Calu3 (cell line): ENCODE results near the gene WFIKKN1. TPM values are rescaled to one million over a fixed set of nuclear protein-coding genes. Genes with fewer than 3 reads are reported as not detected.

Experiments used
- BruUV-seq: library from RNA; stranded (reverse); fragments of 400-500 nt; replicated peaks from 2 replicates; lab custom pipeline; 2021; lab: Mats Ljungman, UMichigan
- CTCF ChIA-PET: fragments of 300-600 bp; sonication (Branson Sonifier 250); formaldehyde crosslinking; loops from one replicate; lab custom pipeline; 2022; ENCODE audit warnings: antibody characterized with exemption; lab: Charles Lee
- DNase-seq: peaks from one replicate; pipeline ENCODE4 v3.0.0; 2022
- H3K27ac Mint-ChIP-seq: one replicate; pipeline ENCODE4 v1.8.0; 2022; ENCODE audit warnings: mixed read lengths; ENCODE audit not compliant: unreplicated experiment
- H3K27me3 Mint-ChIP-seq: one replicate; pipeline ENCODE4 v1.8.0; 2022; ENCODE audit warnings: mixed read lengths; ENCODE audit not compliant: unreplicated experiment
- H3K36me3 Mint-ChIP-seq: one replicate; pipeline ENCODE4 v1.8.0; 2022; ENCODE audit warnings: mild to moderate bottlenecking, moderate library complexity, mixed read lengths; ENCODE audit not compliant: insufficient read depth, unreplicated experiment
- H3K4me1 Mint-ChIP-seq: one replicate; pipeline ENCODE4 v1.8.0; 2022; ENCODE audit warnings: mild to moderate bottlenecking, low read depth, mixed read lengths; ENCODE audit not compliant: unreplicated experiment
- H3K4me3 Mint-ChIP-seq: one replicate; pipeline ENCODE4 v1.8.0; 2022; ENCODE audit warnings: mild to moderate bottlenecking, low read depth, moderate library complexity, mixed read lengths; ENCODE audit not compliant: unreplicated experiment
- H3K9me3 Mint-ChIP-seq: one replicate; pipeline ENCODE4 v1.8.0; 2022; ENCODE audit warnings: low read depth, mixed read lengths; ENCODE audit not compliant: unreplicated experiment
- CTCF ChIP-seq: fragments of 200-600 bp; IDR thresholded peaks from one replicate; pipeline ENCODE4 v1.8.0; 2022; ENCODE audit warnings: antibody characterized with exemption; ENCODE audit not compliant: unreplicated experiment
- intact Hi-C: fragments of 100-400 bp; cut with micrococcal nuclease; formaldehyde crosslinking; loops from one replicate; pipeline ENCODE4 v1.10.0; 2022; ENCODE audit not compliant: unreplicated experiment
- total RNA-seq: library from RNA; stranded (reverse); gene quantifications from 2 replicates; pipeline ENCODE4 v1.2.3, GENCODE V29; 2022

WFIKKN1 gene
- total RNA-seq, 1 experiment from 2014 or later = 0.90 TPM

GRCh38 chr16:600781-601180, 30.0 kb upstream of the WFIKKN1 start:
- no TSS peak for BruUV-seq
- Mint-ChIP-seq H3K4me1 (peaks cover 7% of the 10 kb centered on the region), H3K36me3 (peaks cover 25% of the 10 kb centered on the region), H3K9me3 (peaks cover 4% of the 10 kb centered on the region), H3K4me3 (no peak overlapping the region), H3K27me3 (no peaks in the 10 kb centered on the region), H3K27ac (no peak overlapping the region)
- no peak for DNase-seq
- intact Hi-C loops = no loop called here
- CTCF ChIA-PET = no interaction called here
- TF ChIP-seq CTCF = peak; percentile 25

GRCh38 chr16:603933-604332, 26.9 kb upstream of the WFIKKN1 start:
- H3K36me3 Mint-ChIP-seq = peaks cover 3% of the 10 kb centered on the region
- BruUV-seq = no TSS peak
- H3K27ac Mint-ChIP-seq = no peak overlapping the region
- H3K9me3 Mint-ChIP-seq = peaks cover 4% of the 10 kb centered on the region
- CTCF ChIA-PET = no interaction called here
- H3K27me3 Mint-ChIP-seq = no peaks in the 10 kb centered on the region
- no peaks in the 10 kb centered on the region for H3K4me1 Mint-ChIP-seq
- no peak for DNase-seq
- no peak for TF ChIP-seq CTCF
- no peak overlapping the region for H3K4me3 Mint-ChIP-seq
- intact Hi-C loops = no loop called here

- H3K9me3 Mint-ChIP-seq = peaks cover 6% of the 10 kb centered on the region
These were observed 24.0 kb upstream of the WFIKKN1 start for GRCh38 chr16:606656-607307.

GRCh38 chr16:608019-608418, 22.8 kb upstream of the WFIKKN1 start:
- no peak for TF ChIP-seq CTCF
- peaks cover 6% of the 10 kb centered on the region for H3K9me3 Mint-ChIP-seq
- H3K27me3 Mint-ChIP-seq = no peaks in the 10 kb centered on the region
- DNase-seq = no peak
- no peak overlapping the region for H3K4me3 Mint-ChIP-seq
- H3K27ac Mint-ChIP-seq = no peak overlapping the region
- intact Hi-C loops = no loop called here
- CTCF ChIA-PET = interaction anchor here (0.5 kb wide), 1 partner anchor 207 kb away, joined by 3 read pairs; no protein-coding TSS in a partner anchor
- peaks cover 7% of the 10 kb centered on the region for H3K4me1 Mint-ChIP-seq
- no TSS peak for BruUV-seq
- peaks cover 6% of the 10 kb centered on the region for H3K36me3 Mint-ChIP-seq

More at GRCh38 chr16:606656-607307, 24.0 kb upstream of the WFIKKN1 start:
- BruUV-seq = no TSS peak
- TF ChIP-seq CTCF = no peak
- no peak for DNase-seq
- no peaks in the 10 kb centered on the region for H3K27me3 Mint-ChIP-seq
- CTCF ChIA-PET = no interaction called here
- H3K27ac Mint-ChIP-seq = no peak overlapping the region
- H3K4me3 Mint-ChIP-seq = no peak overlapping the region
- H3K36me3 Mint-ChIP-seq = peaks cover 6% of the 10 kb centered on the region
- intact Hi-C loops = no loop called here
- peaks cover 7% of the 10 kb centered on the region for H3K4me1 Mint-ChIP-seq
